ENCODE measurements around the gene VIPR1.

VIPR1 gene, protein sequence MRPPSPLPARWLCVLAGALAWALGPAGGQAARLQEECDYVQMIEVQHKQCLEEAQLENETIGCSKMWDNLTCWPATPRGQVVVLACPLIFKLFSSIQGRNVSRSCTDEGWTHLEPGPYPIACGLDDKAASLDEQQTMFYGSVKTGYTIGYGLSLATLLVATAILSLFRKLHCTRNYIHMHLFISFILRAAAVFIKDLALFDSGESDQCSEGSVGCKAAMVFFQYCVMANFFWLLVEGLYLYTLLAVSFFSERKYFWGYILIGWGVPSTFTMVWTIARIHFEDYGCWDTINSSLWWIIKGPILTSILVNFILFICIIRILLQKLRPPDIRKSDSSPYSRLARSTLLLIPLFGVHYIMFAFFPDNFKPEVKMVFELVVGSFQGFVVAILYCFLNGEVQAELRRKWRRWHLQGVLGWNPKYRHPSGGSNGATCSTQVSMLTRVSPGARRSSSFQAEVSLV

DNA sequence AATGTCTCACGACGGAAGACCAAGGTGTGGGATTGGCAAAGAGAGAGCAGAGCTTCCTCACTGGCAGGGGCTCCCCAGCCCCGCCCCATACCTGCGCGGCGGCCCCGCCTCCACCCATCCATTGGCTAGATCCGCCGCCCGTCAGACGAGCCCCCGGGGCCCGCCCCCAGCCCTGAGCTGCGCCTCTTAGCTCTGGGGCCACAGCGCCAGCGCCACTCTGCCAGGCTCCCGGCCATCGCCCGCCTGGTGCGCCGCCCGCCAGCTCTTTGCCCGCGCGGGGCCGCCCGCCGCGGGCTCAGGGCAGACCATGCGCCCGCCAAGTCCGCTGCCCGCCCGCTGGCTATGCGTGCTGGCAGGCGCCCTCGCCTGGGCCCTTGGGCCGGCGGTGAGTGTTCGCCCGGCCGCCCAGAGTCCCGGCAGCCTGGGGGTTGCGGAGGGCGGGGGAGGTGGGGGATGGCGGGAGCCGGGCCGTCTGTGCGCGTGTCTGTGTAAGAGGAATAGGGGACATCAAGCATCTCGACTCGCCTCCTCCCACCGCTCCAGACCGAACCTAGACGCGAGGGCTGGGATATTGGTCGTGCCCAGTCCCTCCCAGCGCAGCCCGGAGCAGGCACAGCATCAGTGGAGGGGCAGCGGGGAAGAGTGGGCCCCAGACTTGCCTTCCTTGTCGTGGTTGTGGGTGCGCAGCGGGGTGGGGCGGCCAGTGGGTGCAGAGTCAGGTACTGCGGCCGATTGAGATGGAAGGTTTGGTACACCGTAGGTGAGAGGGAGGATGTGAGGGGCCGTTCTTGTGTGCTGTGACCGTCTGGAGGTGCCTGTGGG lies at the start of gene VIPR1:
TSS of gene VIPR1 (plus strand) at position 215 of the 822 bp plus-strand sequence. CDS start at position 308, 93 bp downstream.
- DNase-seq, result peak in 49 of 56 donors; percentile 14 to 85 (median 68)

DNA sequence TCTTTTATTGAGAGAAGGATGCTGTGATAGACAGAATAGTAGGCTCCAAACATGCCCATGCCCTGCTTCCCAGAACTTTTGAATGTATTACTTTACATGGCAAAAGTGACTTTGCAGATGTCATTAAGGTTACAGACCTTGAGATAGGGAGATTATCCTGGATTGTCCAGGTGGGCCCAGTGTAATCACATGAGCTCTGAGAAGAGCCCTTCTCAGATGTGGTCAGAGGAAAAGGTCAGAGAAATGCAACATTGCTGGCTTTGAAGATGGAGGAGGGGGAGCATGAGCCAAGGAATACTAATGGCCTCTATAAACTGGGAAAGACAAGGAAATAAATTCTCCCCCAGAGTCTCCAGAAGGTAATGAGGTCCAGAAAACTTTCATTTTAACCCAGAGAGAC lies 46.2 kb upstream of the VIPR1 start:
- no peak for DNase-seq

DNA sequence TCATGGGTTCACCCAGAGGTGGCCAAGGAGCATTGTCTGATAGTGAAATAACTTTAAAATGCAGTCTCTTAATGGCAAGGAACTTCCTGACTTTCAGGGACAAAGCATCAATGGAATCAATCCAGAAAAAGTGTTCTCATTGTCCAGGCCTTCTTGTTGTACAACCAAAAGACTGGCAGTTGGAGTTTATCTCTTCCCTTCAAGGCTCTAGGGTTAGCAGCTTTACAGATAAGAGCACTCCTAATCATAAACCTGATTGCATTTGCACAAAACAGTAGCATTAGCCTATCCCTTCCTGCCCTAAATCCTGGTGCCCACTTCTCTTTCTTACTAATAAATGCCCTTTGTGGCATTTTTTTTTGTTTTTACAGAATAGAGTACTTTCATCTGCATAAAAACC lies 43.3 kb upstream of the VIPR1 start:
- no peak for DNase-seq

DNA sequence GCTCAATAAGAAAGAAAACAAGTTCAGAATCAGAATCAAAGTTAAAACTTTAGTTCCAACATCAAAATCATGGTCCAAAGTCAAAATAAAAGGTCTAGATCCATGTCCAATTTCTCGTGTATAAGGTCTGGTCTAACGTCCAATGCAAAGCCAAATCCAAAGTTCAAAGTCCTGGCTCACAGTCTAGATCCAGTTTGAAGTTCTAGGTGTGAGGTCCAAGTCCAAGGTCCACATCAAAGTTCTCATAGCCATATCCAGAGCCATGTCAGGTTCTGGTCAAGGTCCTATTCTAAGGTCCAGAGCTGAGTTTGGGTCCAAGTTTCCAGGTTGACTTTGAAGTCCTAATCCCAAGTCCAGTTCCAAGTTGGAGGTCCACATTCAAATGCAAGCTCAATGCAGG lies 40.7 kb upstream of the VIPR1 start:
- no peak for DNase-seq

DNA sequence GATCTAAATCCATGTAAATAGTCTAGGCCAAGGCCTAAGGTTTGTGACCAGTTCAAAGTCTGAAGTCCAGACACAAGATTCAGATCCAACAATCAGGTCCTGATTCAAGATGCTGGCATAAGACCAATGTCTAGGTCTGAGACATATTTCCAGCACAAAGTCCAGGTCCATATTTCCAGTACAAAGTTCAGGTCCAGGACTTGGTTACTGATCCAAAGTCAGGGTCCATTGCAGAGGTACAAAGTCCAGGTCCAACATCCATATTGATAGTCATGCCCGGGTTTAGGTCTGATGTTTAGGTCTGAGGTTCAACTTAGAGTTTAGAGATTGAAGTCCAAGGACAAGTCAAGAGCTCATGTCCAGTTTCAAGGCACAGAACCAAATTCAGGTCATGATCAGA lies 39.4 kb upstream of the VIPR1 start:
- DNase-seq, result no peak

DNA sequence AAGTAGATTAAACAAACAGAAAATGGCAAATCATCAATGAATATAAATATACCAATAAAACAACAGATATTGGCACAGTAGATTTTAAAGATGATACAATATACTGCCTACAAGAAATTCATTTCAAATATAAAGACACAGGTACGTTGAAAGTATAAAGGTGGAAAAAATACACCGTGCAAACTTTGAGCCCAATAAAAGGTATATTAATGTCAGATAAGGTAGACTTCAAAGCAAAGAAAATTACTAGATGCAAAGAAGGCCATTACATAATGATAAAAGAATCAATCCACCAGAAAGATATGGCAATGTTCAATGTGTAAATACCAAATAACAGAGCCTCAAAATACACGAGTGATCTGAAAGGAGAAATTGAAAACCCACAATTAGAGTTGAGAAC lies 34.3 kb upstream of the VIPR1 start:
- DNase-seq, result no peak

DNA sequence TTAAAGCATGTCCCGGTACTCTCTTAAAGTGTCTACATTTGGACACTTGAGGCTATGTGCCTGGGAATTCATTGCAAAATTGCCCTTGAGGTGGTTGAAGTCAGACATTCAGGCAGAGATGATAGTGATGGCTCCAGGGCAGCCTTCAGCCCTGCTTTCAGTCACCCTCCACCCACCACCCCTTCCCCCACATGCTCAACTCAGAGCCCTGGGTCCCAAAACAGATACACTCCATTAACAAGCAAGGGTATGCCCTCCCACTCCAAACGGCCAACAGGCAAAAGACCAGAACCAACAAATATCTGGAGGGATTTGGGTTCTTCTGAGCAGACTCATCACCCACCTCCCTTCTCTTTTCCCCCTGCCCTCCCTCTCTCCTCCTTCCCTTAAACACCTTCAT lies 29.9 kb upstream of the VIPR1 start:
- no peak for DNase-seq

DNA sequence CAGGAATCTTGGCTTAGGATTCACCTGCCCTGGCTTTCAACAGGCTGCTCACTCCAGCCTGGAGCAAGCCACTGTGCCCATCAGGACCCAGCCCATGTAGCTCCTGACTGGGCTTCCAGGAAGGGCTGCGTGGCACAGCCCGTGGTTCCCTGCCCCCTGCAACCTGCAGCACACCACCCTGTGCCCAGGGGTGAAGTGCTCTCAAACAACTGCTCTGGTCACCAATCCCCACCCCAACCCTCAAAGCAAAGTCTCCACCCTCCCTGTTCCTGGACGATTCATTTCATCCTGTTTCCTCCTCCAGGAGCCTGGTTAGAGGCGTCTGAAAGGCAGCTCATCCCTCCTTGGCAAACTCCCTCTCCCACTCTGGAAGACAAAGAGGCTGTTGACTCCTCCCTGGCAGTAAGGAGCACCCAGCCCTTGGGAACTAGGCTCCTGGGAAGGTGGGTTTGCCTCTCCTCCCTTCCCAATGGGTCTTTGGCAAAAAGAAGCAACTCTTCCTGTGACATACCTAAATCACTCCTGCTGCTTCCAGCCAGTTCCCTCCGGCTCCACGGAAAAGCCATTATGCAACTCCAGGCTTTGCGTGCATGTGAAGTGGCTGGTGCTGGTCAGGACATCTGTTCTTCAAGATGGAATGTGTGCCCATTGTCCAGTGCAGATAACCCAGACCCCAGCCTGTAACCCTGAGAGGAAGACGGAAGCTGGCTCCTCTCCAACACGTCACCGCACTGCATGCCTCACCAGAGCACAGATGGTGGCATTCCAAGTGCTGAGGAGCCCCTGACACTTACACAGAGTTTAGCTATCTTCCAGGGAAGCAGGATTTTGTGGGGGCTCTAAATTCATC lies 29.1 kb upstream of the VIPR1 start:
- DNase-seq, result peak in 1 of 56 donors; percentile 20

DNA sequence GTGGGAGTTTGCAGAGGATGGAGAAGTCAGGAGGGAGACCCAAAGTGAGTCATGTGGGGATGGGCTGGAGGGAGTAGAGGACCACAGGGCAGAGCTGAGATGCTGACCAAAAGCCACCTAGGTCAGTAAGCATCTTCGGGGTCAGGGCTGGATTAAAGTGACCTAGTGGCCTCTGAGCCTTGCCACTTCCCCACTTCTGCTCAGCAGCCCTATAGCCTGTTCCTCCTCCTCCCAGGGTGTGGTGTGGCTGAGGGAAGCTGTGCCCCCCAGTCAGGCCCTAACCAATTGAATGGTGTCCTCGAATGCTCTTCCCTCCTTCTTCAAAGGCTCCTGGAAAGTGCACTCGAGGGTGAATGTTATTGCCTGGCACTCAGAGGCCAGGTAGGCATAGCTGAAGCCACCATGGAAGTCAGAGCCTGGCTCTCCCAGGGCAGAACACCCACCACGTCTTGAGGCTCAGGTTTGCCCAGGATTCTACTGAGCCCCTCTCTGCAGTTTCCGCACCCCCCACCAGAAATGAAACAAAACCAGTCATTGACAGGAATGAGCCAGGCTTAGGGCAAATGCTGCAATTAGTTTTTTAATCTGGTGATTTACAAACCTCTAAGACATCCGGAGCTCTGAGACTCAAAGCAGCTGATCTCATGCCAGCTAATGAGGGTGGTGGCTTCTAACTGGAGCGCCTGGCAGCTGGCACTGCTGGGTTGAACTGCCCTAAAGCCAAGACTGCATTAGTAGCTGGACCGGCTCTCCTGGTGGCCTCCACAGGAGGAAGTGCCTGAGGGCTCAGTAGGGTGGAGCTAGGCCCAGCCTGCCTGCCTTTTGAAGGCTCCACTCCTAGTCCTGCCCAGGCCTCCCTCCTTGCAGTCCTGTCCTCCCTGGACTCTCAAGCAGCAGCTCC lies 26.0 kb upstream of the VIPR1 start:
- DNase-seq, result no peak

DNA sequence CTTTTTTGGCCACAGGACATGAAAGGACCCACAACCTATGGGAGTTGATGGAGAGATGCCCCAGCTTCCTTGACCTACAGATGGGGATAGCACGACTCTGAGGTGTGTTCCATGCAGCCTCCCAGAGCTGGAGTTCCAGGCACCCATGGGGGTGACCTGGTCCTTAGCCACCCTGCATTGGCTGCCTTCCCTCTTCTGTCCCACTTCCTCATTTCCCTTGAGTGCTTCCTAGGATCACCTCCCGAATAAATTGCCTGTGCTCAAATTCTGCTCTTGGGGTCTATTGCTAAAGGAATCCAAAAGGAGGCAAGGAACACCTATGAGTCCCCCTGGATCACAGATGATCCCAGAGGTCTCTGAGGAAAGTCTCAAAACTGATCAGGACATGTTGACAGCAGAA lies 24.7 kb upstream of the VIPR1 start:
- DNase-seq, result no peak

DNA sequence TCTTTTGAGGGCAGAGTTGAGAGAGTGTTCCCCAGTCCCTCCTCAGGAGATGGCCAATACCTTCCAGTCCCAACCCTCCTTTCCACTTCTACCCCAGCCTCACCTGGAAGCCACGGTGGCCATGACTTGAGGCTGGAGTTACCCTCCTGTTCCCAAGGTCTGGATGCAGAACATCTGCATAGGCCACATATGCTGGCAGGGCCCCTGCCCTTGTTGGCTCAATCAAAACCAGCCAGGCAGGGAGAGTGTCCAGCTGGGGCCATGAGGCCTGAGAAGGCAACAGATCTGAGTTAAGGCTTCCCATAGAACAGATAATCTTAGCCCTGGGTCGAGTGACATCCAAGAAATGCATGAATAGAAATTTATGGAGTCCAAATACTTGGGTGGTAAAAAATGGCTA lies 23.6 kb upstream of the VIPR1 start:
- DNase-seq, result no peak

DNA sequence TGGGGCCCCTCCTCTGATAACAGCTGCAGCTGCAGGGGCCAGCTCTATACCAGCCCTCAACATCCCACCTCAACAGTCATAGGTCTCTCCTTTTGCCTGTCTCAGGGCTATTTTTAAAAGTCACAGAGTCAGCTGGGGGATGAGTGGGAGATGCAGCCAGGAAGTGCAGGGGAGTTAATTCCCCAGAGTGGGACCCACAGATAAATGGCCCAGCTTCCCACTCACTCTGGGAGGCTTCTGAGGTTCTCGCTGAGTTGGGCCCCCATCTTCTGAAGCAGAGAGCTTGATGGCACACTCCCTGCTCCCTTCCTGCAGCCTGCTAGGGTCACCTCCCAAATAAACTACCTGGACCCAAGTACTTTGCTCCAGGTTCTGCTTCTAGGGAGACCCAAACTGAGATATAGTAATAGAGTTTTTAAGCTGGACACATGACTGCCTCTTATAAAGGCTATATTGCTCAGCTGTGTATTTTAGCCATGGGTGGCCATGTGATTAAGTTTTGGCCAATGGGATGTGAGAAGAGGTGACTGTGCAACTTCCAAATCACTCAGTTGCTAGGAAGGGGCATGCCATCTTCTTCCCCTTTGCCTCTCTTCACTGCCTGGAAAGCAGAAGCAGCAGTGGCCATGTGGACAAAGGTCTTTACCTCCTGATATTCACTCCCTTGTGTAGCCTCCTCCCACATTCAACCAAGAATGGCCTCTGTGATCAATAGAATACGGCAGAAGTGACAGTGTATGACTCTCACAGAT lies 15.5 kb upstream of the VIPR1 start:
- DNase-seq, result no peak

DNA sequence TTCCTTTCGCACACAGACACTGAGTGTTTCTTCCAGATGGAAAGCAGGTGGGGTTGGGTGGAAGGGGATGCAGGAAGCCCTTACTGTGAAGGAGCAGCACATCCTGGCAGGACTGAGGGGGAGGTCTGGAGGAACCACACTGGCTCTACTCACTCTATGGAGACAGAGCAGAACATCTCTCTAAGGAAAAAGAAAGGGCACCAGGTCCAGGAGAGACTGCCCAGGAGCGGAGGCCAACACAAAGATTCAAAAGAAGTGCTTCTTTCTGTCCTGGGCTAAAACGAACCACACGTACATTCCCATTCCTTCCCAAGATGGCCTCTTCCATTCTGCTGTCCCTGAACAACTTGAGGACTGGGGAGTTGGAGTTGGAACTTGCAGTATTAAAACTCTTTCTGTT lies 13.8 kb upstream of the VIPR1 start:
- DNase-seq, result no peak

DNA sequence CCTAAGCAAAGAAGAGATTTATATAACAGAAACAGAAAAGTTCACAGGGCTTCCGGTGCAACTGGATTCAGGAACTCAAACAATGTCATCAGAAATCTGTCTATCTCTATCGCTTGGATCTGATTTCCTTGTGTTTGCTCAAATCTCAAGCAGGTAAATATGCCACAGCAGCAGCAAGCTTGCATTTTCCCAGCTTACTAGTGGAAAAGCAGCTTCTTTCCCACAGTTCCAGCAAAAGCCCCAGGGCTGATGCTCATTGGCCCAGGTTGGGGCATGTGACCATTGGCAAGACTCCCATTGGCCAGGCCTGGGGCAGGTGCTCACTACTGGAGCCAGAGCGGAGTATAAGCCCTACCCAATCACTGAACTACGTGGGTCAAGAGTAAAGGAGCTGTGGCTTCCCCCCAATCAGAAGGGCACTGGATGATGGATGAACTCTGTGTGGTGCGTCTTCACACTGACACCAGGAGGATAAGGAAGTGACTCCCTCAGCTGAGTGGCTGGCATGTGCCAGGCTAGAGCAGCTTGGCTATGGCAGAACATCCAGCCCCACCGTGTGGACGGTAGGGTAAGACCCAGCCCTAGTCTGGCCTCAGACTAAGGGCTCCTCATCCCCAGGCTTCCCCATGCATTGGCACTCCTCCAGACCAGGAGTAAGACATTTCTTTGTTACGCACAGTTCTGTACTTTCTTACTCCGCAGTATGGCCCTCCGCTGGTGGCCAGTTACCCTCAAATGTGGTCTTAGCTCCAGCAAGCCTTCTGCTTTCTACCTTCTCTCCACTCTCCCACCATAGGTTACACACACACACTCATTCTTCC lies 13.1 kb upstream of the VIPR1 start:
- no peak for DNase-seq

DNA sequence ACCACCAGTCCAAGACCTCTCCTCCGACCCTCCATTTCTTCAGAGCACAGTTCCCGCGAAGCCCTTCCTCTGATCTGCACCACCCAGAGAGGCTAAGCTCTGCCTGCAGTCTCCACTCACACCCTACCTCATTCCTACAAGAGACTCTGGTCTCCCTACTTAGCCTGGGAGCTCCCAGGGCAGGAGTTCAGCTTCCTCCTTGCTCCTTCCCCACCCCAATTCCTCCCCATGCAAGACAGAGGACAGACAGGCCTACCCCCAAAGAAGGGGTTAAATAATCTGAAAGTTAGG lies 12.6 kb upstream of the VIPR1 start:
- no peak for DNase-seq

DNA sequence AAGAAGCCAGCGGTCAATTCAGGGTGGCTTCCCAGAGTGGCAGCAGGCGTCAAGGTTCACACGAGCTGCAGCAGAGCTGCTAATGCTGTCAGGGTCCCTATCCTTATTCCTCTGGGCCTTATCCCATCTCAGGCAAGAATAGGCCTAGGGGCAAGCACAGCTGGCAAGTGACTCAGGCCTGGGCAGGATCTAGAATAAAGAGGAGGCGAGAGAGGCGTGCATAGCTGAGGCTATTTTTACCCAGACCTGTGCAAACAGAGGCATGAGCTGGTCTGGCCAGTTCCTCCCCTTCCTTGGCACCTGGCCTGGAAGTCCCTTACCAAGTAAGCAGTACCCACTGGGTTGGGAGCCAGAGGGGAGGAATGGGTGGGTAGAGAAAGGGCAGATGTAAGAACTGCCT lies 12.2 kb upstream of the VIPR1 start:
- peak in 3 of 56 donors; percentile 9 to 28 (median 15) for DNase-seq

DNA sequence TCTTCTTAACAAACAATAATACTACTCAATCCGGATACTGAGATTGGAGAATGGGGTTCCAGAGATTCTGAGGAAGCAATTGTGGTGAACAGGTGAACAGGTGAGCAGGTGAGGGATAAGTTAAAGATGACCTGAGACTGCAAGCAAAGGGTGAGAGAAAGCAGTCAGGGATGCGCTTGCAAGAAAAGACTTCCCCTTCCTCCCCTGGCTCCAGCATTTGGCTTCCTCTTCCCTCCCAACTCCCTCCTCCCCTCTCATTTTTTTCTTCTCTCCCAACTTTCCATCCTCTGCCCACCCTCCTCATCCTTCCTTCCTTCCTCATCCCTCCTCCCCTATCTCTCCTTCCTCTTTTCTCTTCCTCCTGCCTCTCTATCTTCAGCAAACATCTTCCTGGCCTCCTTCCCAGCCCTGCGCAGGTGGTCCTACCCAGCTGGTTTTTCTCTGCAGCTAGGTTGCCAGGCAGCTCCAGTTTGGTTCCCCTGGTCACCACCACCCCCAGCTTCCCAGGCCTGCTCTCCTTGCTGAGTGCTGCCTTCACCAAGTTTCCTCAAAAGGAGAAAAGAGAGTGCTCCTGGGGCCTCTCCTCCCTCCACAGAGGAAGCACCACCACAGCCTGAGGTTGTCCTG lies 10.4 kb upstream of the VIPR1 start:
- DNase-seq, result peak in 9 of 56 donors; percentile 16 to 62 (median 38)

DNA sequence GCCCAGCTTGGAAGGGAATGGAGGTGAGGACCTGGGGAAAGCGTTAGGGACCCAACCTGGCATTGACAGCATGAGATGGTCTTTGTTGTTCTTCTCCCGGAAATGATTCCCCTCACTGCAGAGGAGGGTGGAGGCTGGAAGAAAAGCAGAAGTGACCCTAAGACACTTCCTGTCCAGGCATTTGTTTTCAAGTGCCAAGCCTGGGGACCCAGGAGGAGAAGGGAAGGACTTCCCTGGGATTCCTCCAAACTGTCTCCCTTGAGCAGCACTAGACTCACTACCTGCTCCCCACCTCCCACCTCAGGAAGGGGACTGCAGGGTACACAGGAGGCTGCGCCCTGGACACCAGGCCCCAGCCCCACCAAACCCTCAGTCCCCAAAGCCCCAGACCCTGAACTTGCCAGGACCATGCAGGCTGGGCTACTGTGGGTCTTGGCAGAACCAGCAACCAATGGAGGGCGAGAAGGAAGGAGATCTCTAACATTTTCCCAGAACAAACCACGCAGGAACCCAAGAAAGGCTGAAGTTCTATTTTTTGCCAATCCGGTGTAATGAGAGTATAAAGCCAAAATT lies 9.8 kb upstream of the VIPR1 start:
- DNase-seq, result no peak

Measured in amygdala (tissue), 56 donors.